NCI-H524 (cell line): ENCODE data around the gene BRD1.
"Not testable (repeated sequence)": the region's sequence is repeated elsewhere in the genome, so short reads cannot be mapped to it uniquely, and the experiment has no call there.

Experiments
- DNase-seq, 2 experiments: peaks; one replicate each; lab custom pipeline; 2025; lab: John Stamatoyannopoulos, UW

BRD1 gene

GRCh38 chr22:49769691-49770546 is 57.8 kb downstream of the BRD1 start:
- no peak for DNase-seq

- DNase-seq: peak; percentile 20 to 30
Observed at GRCh38 chr22:49768951-49769690, 58.6 kb downstream of the BRD1 start.

- DNase-seq: no peak
Observed at GRCh38 chr22:49768077-49768910, 59.4 kb downstream of the BRD1 start.

- peak; percentile 57 to 63 for DNase-seq
Observed at GRCh38 chr22:49767355-49768062, 60.2 kb downstream of the BRD1 start.

- no peak for DNase-seq
Observed at GRCh38 chr22:49765951-49766350, 61.7 kb downstream of the BRD1 start.

- no peak for DNase-seq
Observed at GRCh38 chr22:49765091-49765771, 62.4 kb downstream of the BRD1 start.

GRCh38 chr22:49764127-49764581 is 63.5 kb downstream of the BRD1 start:
- DNase-seq: peak; percentile 13 to 64

GRCh38 chr22:49763696-49764095 is 64.0 kb downstream of the BRD1 start:
- DNase-seq: no peak

- no peak for DNase-seq
Observed at GRCh38 chr22:49763138-49763537, 64.5 kb downstream of the BRD1 start.

GRCh38 chr22:49762571-49762970 is 65.1 kb downstream of the BRD1 start:
- not testable (repeated sequence) for DNase-seq

GRCh38 chr22:49761836-49762235 is 65.8 kb downstream of the BRD1 start:
- DNase-seq: no peak

GRCh38 chr22:49760630-49761571 is 66.8 kb downstream of the BRD1 start:
- DNase-seq: no peak

- DNase-seq: peak in 1 of 2 experiments; percentile 65
Observed at GRCh38 chr22:49760280-49760629, 67.4 kb downstream of the BRD1 start.

- DNase-seq: no peak
Observed at GRCh38 chr22:49756676-49757075, 71.0 kb downstream of the BRD1 start.

- DNase-seq: no peak
Observed at GRCh38 chr22:49756201-49756600, 71.5 kb downstream of the BRD1 start.

- DNase-seq: no peak
Observed at GRCh38 chr22:49755631-49756001, 72.1 kb downstream of the BRD1 start.

GRCh38 chr22:49754696-49755630 is 72.7 kb downstream of the BRD1 start:
- no peak for DNase-seq

- no peak for DNase-seq
Observed at GRCh38 chr22:49753961-49754695, 73.5 kb downstream of the BRD1 start.
